WTC11 (cell line): Measurements from ENCODE around the gene NUB1. TPM values are rescaled to one million over a fixed set of nuclear protein-coding genes. Genes with fewer than 3 reads are reported as not detected.

Experiments
- ATAC-seq: fragments of 200-7000 bp; cut with Tn5 transposase; 2 replicates; pipeline ENCODE4 v1.10.0; 2021; ENCODE audit warnings: mild to moderate bottlenecking, moderate library complexity
- CTCF ChIA-PET: fragments of 300-600 bp; sonication (Branson Sonifier 250); formaldehyde crosslinking; loops from one replicate; lab custom pipeline; 2021; ENCODE audit warnings: antibody characterized with exemption; lab: Charles Lee
- POLR2A ChIA-PET: fragments of 350-600 bp; sonication (Branson Sonifier 250); formaldehyde crosslinking; loops from one replicate; lab custom pipeline; 2021; ENCODE audit warnings: antibody characterized with exemption; lab: Charles Lee
- DNase-seq: peaks from one replicate; pipeline ENCODE4 v3.0.0; 2021; ENCODE audit warnings: low spot score
- H3K27ac Mint-ChIP-seq: 2 replicates; pipeline ENCODE4 v1.8.0; 2021; ENCODE audit warnings: mixed read lengths
- H3K27me3 Mint-ChIP-seq: 2 replicates; pipeline ENCODE4 v1.8.0; 2021; ENCODE audit warnings: low read depth, mild to moderate bottlenecking, moderate library complexity, mixed read lengths
- H3K36me3 Mint-ChIP-seq: 2 replicates; pipeline ENCODE4 v1.8.0; 2021; ENCODE audit warnings: mixed read lengths
- H3K4me1 Mint-ChIP-seq: 2 replicates; pipeline ENCODE4 v1.8.0; 2022; ENCODE audit warnings: mixed read lengths
- H3K4me3 Mint-ChIP-seq: 2 replicates; pipeline ENCODE4 v1.8.0; 2021; ENCODE audit warnings: mild to moderate bottlenecking, moderate library complexity, mixed read lengths
- H3K9me3 Mint-ChIP-seq: 2 replicates; pipeline ENCODE4 v1.8.0; 2021; ENCODE audit warnings: mixed read lengths
- ATF3 ChIP-seq: sonication (generic); formaldehyde crosslinking; conservative IDR thresholded peaks from 2 replicates; pipeline ENCODE4 v1.8.1; 2022; ENCODE audit warnings: mild to moderate bottlenecking, missing genetic modification reagents
- CDX4 ChIP-seq: fragments of 250-450 bp; sonication (Bioruptor Pico); IDR thresholded peaks from 2 replicates; pipeline ENCODE4 v1.9.0; 2021; ENCODE audit warnings: moderate library complexity, mild to moderate bottlenecking, inconsistent platforms, borderline replicate concordance
- CREM ChIP-seq: sonication (generic); formaldehyde crosslinking; IDR thresholded peaks from 2 replicates; pipeline ENCODE4 v1.8.1; 2022; ENCODE audit warnings: mild to moderate bottlenecking, missing genetic modification reagents, moderate library complexity
- ESRRA ChIP-seq: sonication (generic); formaldehyde crosslinking; IDR thresholded peaks from 2 replicates; pipeline ENCODE4 v1.8.1; 2022; ENCODE audit warnings: mild to moderate bottlenecking, missing genetic modification reagents, borderline replicate concordance
- FOXP4 ChIP-seq: sonication (generic); formaldehyde crosslinking; IDR thresholded peaks from 2 replicates; pipeline ENCODE4 v1.8.0; 2022; ENCODE audit warnings: mild to moderate bottlenecking, missing genetic modification reagents
- HMGXB4 ChIP-seq: sonication (generic); formaldehyde crosslinking; IDR thresholded peaks from 2 replicates; pipeline ENCODE4 v1.8.1; 2023; ENCODE audit warnings: mild to moderate bottlenecking, moderate library complexity, missing genetic modification reagents
- IRF2 ChIP-seq: sonication (generic); formaldehyde crosslinking; IDR thresholded peaks from 2 replicates; pipeline ENCODE4 v1.8.0; 2022; ENCODE audit warnings: low read depth, missing genetic modification reagents, borderline replicate concordance
- JAZF1 ChIP-seq: fragments of 250-450 bp; sonication (Bioruptor Pico); IDR thresholded peaks from 2 replicates; pipeline ENCODE4 v1.9.0; 2021; ENCODE audit warnings: moderate library complexity, mild to moderate bottlenecking, inconsistent platforms
- NFATC4 ChIP-seq: fragments of 250-450 bp; sonication (Bioruptor Pico); IDR thresholded peaks from 2 replicates; pipeline ENCODE4 v1.9.0; 2021; ENCODE audit warnings: mild to moderate bottlenecking
- NR2C2 ChIP-seq: sonication (generic); formaldehyde crosslinking; IDR thresholded peaks from 2 replicates; pipeline ENCODE4 v1.8.0; 2022; ENCODE audit warnings: mild to moderate bottlenecking, missing genetic modification reagents
- SMAD4 ChIP-seq: sonication (generic); formaldehyde crosslinking; IDR thresholded peaks from 2 replicates; pipeline ENCODE4 v1.8.0; 2022; ENCODE audit warnings: mild to moderate bottlenecking, missing genetic modification reagents
- USF1 ChIP-seq: sonication (generic); formaldehyde crosslinking; IDR thresholded peaks from 2 replicates; pipeline ENCODE4 v1.8.0; 2022; ENCODE audit warnings: mild to moderate bottlenecking, missing genetic modification reagents
- ZNF219 ChIP-seq: sonication (generic); formaldehyde crosslinking; IDR thresholded peaks from 2 replicates; pipeline ENCODE4 v1.8.0; 2023; ENCODE audit warnings: missing genetic modification reagents, mild to moderate bottlenecking, borderline replicate concordance
- ZNF263 ChIP-seq: sonication (generic); formaldehyde crosslinking; IDR thresholded peaks from 2 replicates; pipeline ENCODE4 v1.8.1; 2022; ENCODE audit warnings: low read depth, mild to moderate bottlenecking, moderate library complexity, missing genetic modification reagents
- ZNF396 ChIP-seq: fragments of 250-450 bp; sonication (Bioruptor Pico); IDR thresholded peaks from 2 replicates; pipeline ENCODE4 v1.8.0; 2021; ENCODE audit warnings: mild to moderate bottlenecking, moderate library complexity, borderline replicate concordance
- ZNF416 ChIP-seq: fragments of 250-450 bp; sonication (Bioruptor Pico); IDR thresholded peaks from 2 replicates; pipeline ENCODE4 v1.9.0; 2021; ENCODE audit warnings: mild to moderate bottlenecking, inconsistent platforms
- ZNF425 ChIP-seq: fragments of 250-450 bp; sonication (Bioruptor Pico); conservative IDR thresholded peaks from 2 replicates; pipeline ENCODE4 v1.9.0; 2021; ENCODE audit warnings: mild to moderate bottlenecking
- ZNF512 ChIP-seq: sonication (generic); formaldehyde crosslinking; IDR thresholded peaks from 2 replicates; pipeline ENCODE4 v1.8.1; 2022; ENCODE audit warnings: missing genetic modification reagents, borderline replicate concordance
- total RNA-seq: library from RNA; stranded (reverse); gene quantifications from 3 replicates; pipeline ENCODE4 v1.2.3, GENCODE V29; 2021

The NUB1 gene
- total RNA-seq, 1 experiment from 2014 or later, result 38.3 TPM

GRCh38 chr7:151426904-151427704 is 85.5 kb downstream of the NUB1 start (continued):
- no peak for TF ChIP-seq SMAD4 (CRISPR knock-in tag)
- TF ChIP-seq FOXP4 (CRISPR knock-in tag), result no peak
- no peak for TF ChIP-seq ZNF425
- no peak for TF ChIP-seq ZNF263 (CRISPR knock-in tag)
- no peak for TF ChIP-seq ZNF512 (CRISPR knock-in tag)
- TF ChIP-seq ZNF219 (CRISPR knock-in tag), result no peak
- TF ChIP-seq USF1 (CRISPR knock-in tag), result no peak
- no peak for TF ChIP-seq ZNF416
- TF ChIP-seq, all 79 proteins: peak for 0

GRCh38 chr7:151427705-151428377 is 86.2 kb downstream of the NUB1 start:
- Mint-ChIP-seq H3K36me3 (no peaks in the 10 kb centered on the region), H3K27ac (no peak overlapping the region), H3K4me1 (peaks cover 32% of the 10 kb centered on the region), H3K27me3 (peaks cover 7% of the 10 kb centered on the region), H3K9me3 (peaks cover 4% of the 10 kb centered on the region), H3K4me3 (no peak overlapping the region)
- ChIA-PET CTCF (interaction anchor here (0.7 kb wide), 1 partner anchor 183 kb away, joined by 3 read pairs; no protein-coding TSS in a partner anchor), POLR2A (no interaction called here)
- no peak for DNase-seq
- ATAC-seq, result no peak
- TF ChIP-seq ZNF425, result no peak
- no peak for TF ChIP-seq HMGXB4 (CRISPR knock-in tag)
- TF ChIP-seq IRF2 (CRISPR knock-in tag), result no peak
- no peak for TF ChIP-seq ZNF416
- TF ChIP-seq ATF3, result no peak
- TF ChIP-seq NFATC4 (CRISPR knock-in tag), result no peak
- no peak for TF ChIP-seq NR2C2 (CRISPR knock-in tag)
- TF ChIP-seq CREM (CRISPR knock-in tag), result no peak
- TF ChIP-seq JAZF1, result no peak
- no peak for TF ChIP-seq CDX4 (CRISPR knock-in tag)
- no peak for TF ChIP-seq ZNF512 (CRISPR knock-in tag)
- no peak for TF ChIP-seq ESRRA (CRISPR knock-in tag)
- no peak for TF ChIP-seq ZNF396
